ENCODE data around the gene CLNK. TPM values are rescaled to one million over a fixed set of nuclear protein-coding genes. Genes with fewer than 3 reads are reported as not detected.

CLNK gene
- polyA plus RNA-seq, 1 of the 3 experiments (the other 2 are of a cell fraction) = not detected

DNA sequence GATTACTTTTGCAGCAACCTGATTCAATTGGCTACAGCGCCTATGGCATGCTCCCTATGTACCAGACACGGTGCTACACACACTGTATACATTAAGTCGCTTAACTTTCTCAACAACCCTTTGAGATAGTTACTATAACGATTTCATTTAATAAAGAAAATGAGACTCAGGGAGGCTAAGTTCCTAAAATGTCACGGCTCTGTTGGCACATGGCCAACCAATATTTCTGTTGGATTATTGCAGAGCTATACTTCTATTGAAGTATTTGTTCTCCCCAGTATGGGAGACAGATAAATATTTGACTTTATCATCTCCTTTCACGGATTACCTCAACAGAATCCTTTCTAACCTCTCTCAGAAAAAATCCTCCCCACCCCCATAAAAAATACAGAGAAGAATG lies 25.3 kb downstream of the CLNK start:
- Histone ChIP-seq H3K9me3 (no peaks in the 10 kb centered on the region), H3K27me3 (ENCODE audit: insufficient read depth) (no peaks in the 10 kb centered on the region), H3K36me3 (replicated peaks in 1 of 2; ENCODE audit: control insufficient read depth in 1 of 2, insufficient read depth in 2 of 2, low read length in 1 of 2) (no peaks in the 10 kb centered on the region), H3F3A (replicated peaks; ENCODE audit: insufficient read depth) (no peaks in the 10 kb centered on the region), H3K79me2 (ENCODE audit: insufficient read depth) (no peaks in the 10 kb centered on the region), H3K9me2 (no peaks in the 10 kb centered on the region), H3K4me1 (ENCODE audit: control insufficient read depth in 1 of 2, insufficient read depth in 2 of 2, low read depth in 1 of 2, low read length in 1 of 2) (no peaks in the 10 kb centered on the region), H3K4me3 (ENCODE audit: low read depth in 2 of 2, low read length in 1 of 2) (no peak overlapping the region), H2AFZ (ENCODE audit: low read depth) (no peak overlapping the region), H3K27ac (ENCODE audit: low read depth in 2 of 2, low read length in 1 of 2) (no peak overlapping the region), H3K4me2 (no peak overlapping the region), H4K20me1 (ENCODE audit: insufficient read depth) (no peaks in the 10 kb centered on the region), H3K9ac (no peak overlapping the region)
- WGBS (ENCODE audit: low lambda C conversion rate) = 3% methylated on average over 6 of the region's 6 CpGs
- POLR2A ChIA-PET = no interaction called here
- no peak for DNase-seq
- CTCF ChIA-PET = no interaction called here
- TF ChIP-seq REST (IDR thresholded peaks at IDR 0.05; ENCODE audit: low read depth, low read length) (no peak), FOXJ3 (CRISPR knock-in tag; IDR thresholded peaks at IDR 0.05) (no peak), POLR2AphosphoS5 (IDR thresholded peaks at IDR 0.05; ENCODE audit: low read depth, low read length) (no peak), NRF1 (IDR thresholded peaks at IDR 0.05; ENCODE audit: low read depth, low read length) (no peak)

DNA sequence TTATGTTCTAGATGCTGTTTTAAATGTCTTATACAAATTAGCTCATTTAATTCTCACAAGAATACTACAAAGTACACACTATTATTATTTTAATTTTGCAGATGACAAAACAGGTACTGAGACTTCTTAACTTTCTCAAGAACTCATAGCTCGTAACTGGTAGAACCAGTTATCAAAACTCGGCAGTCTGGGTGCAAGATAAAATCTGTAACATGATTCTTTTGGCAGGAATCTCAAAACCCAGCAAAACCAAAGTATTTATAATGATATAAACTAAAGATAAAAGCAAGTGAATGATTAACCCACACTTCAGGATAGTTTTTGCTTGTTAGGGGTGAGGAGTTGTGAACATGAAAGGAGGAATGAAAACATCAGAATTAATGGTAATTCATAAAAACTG lies 27.6 kb downstream of the CLNK start:
- POLR2A ChIA-PET = no interaction called here
- no peak overlapping the region for H3K27ac ChIP-seq (ENCODE audit: low read depth in 2 of 2, low read length in 1 of 2)
- TF ChIP-seq USF1 (IDR thresholded peaks at IDR 0.05; ENCODE audit: borderline replicate concordance, low read depth) = no peak
- TF ChIP-seq, protein P1, sequence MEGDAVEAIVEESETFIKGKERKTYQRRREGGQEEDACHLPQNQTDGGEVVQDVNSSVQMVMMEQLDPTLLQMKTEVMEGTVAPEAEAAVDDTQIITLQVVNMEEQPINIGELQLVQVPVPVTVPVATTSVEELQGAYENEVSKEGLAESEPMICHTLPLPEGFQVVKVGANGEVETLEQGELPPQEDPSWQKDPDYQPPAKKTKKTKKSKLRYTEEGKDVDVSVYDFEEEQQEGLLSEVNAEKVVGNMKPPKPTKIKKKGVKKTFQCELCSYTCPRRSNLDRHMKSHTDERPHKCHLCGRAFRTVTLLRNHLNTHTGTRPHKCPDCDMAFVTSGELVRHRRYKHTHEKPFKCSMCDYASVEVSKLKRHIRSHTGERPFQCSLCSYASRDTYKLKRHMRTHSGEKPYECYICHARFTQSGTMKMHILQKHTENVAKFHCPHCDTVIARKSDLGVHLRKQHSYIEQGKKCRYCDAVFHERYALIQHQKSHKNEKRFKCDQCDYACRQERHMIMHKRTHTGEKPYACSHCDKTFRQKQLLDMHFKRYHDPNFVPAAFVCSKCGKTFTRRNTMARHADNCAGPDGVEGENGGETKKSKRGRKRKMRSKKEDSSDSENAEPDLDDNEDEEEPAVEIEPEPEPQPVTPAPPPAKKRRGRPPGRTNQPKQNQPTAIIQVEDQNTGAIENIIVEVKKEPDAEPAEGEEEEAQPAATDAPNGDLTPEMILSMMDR (IDR thresholded peaks at IDR 0.05) = no peak
- TF ChIP-seq RXRA (IDR thresholded peaks at IDR 0.05; ENCODE audit: borderline replicate concordance, low read depth) = no peak
- no peak for TF ChIP-seq REST (IDR thresholded peaks at IDR 0.05; ENCODE audit: low read depth, low read length)
- TF ChIP-seq JUND (IDR thresholded peaks at IDR 0.05) = no peak
- TF ChIP-seq USF2 (IDR thresholded peaks at IDR 0.05; ENCODE audit: borderline replicate concordance, low read depth, low read length) = no peak
- no peak for TF ChIP-seq POLR2AphosphoS5 (IDR thresholded peaks at IDR 0.05; ENCODE audit: low read depth, low read length)
- TF ChIP-seq NFIC (IDR thresholded peaks at IDR 0.05; ENCODE audit: borderline replicate concordance) = no peak
- TF ChIP-seq FOXJ3 (CRISPR knock-in tag; IDR thresholded peaks at IDR 0.05) = no peak
- TF ChIP-seq GABPA (IDR thresholded peaks at IDR 0.05; ENCODE audit: low read depth) = no peak
- TF ChIP-seq, protein P2, sequence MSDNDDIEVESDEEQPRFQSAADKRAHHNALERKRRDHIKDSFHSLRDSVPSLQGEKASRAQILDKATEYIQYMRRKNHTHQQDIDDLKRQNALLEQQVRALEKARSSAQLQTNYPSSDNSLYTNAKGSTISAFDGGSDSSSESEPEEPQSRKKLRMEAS (IDR thresholded peaks at IDR 0.05; ENCODE audit: low read depth) = no peak
- TF ChIP-seq, protein P3, sequence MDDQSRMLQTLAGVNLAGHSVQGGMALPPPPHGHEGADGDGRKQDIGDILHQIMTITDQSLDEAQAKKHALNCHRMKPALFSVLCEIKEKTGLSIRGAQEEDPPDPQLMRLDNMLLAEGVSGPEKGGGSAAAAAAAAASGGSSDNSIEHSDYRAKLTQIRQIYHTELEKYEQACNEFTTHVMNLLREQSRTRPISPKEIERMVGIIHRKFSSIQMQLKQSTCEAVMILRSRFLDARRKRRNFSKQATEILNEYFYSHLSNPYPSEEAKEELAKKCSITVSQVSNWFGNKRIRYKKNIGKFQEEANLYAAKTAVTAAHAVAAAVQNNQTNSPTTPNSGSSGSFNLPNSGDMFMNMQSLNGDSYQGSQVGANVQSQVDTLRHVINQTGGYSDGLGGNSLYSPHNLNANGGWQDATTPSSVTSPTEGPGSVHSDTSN (IDR thresholded peaks at IDR 0.05) = no peak
- no peak for TF ChIP-seq YY1 (IDR thresholded peaks at IDR 0.05; ENCODE audit: low read depth)

More for the DNA sequence above, 27.6 kb downstream of the CLNK start:
- Histone ChIP-seq H3F3A (replicated peaks; ENCODE audit: insufficient read depth) (no peaks in the 10 kb centered on the region), H3K4me3 (ENCODE audit: low read depth in 2 of 2, low read length in 1 of 2) (no peak overlapping the region), H3K9me2 (no peaks in the 10 kb centered on the region), H3K36me3 (replicated peaks in 1 of 2; ENCODE audit: control insufficient read depth in 1 of 2, insufficient read depth in 2 of 2, low read length in 1 of 2) (no peaks in the 10 kb centered on the region), H4K20me1 (ENCODE audit: insufficient read depth) (no peaks in the 10 kb centered on the region), H3K27me3 (ENCODE audit: insufficient read depth) (no peaks in the 10 kb centered on the region), H2AFZ (ENCODE audit: low read depth) (no peak overlapping the region), H3K79me2 (ENCODE audit: insufficient read depth) (no peaks in the 10 kb centered on the region), H3K4me2 (no peak overlapping the region), H3K9ac (no peak overlapping the region), H3K9me3 (no peaks in the 10 kb centered on the region), H3K4me1 (ENCODE audit: control insufficient read depth in 1 of 2, insufficient read depth in 2 of 2, low read depth in 1 of 2, low read length in 1 of 2) (no peaks in the 10 kb centered on the region)
- CTCF ChIA-PET = no interaction called here
- WGBS (ENCODE audit: low lambda C conversion rate) = 3% methylated on average over 2 of the region's 2 CpGs
- no peak for DNase-seq
